Esophagus squamous epithelium (tissue), 4 donors: ENCODE results near the gene TMEM254.

ENCODE experiments used
- POLR2A ChIP-seq, 4 donors: fragments of 450-650 bp; IDR thresholded peaks; one replicate each; pipeline ENCODE4 v1.6.1; 2017; ENCODE audit warnings: antibody characterized with exemption in 4 of 4, mild to moderate bottlenecking in 4 of 4, moderate library complexity in 3 of 4
- TF ChIP-seq, protein P1 (sequence below), 6 experiments: fragments of 450-650 bp in 4 of 6; fragments of 200-600 bp in 2 of 6; sonication (generic) in 2 of 6; IDR thresholded peaks; one replicate each; pipeline ENCODE4 v1.5.1; 2016 to 2019; ENCODE audit warnings: antibody characterized with exemption in 6 of 6, mild to moderate bottlenecking in 4 of 6, moderate library complexity in 4 of 6

DNA sequence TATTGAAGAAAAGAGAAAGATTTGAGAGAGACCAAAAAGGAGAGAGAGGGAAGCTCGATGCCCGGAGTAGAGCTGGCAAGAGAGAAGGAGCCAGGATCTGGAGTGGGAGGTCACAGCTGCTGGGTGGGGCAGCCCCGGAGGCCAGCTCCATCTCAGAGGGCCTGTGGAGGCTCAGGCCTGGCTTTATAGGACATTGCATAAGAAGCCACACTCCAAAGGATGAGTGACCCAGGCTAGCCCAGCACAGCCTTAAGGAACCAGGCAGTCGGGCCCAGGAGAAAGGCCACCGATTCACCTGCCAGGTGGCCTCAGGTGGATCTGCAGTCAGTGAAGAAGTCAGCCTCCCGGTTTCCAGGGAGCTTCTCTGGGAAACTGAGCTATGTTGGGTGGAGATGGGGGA is 54.7 kb downstream of the TMEM254 start:
- TF ChIP-seq, protein P1, sequence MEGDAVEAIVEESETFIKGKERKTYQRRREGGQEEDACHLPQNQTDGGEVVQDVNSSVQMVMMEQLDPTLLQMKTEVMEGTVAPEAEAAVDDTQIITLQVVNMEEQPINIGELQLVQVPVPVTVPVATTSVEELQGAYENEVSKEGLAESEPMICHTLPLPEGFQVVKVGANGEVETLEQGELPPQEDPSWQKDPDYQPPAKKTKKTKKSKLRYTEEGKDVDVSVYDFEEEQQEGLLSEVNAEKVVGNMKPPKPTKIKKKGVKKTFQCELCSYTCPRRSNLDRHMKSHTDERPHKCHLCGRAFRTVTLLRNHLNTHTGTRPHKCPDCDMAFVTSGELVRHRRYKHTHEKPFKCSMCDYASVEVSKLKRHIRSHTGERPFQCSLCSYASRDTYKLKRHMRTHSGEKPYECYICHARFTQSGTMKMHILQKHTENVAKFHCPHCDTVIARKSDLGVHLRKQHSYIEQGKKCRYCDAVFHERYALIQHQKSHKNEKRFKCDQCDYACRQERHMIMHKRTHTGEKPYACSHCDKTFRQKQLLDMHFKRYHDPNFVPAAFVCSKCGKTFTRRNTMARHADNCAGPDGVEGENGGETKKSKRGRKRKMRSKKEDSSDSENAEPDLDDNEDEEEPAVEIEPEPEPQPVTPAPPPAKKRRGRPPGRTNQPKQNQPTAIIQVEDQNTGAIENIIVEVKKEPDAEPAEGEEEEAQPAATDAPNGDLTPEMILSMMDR (IDR thresholded peaks at IDR 0.05): peak in 1 of 6 experiments; percentile 8
- peak in 1 of 4 donors; percentile 30 for TF ChIP-seq POLR2A (IDR thresholded peaks at IDR 0.05)
